Thyroid gland (tissue), 4 donors: ENCODE results near the gene ANGPTL5.

Source experiments
- POLR2A ChIP-seq, 2 donors: fragments of 450-650 bp; IDR thresholded peaks; one replicate each; pipeline ENCODE4 v1.6.1; 2017; ENCODE audit warnings: antibody characterized with exemption in 2 of 2, mild to moderate bottlenecking in 2 of 2, moderate library complexity in 1 of 2
- TF ChIP-seq, protein P1 (sequence below), 6 experiments: fragments of 200-600 bp in 3 of 6; fragments of 450-650 bp in 3 of 6; sonication (generic) in 3 of 6; IDR thresholded peaks; one replicate each; pipeline ENCODE4 v1.5.1; 2016 to 2019; ENCODE audit warnings: antibody characterized with exemption in 6 of 6, mild to moderate bottlenecking in 2 of 6, inconsistent platforms in 1 of 6, moderate library complexity in 1 of 6

DNA sequence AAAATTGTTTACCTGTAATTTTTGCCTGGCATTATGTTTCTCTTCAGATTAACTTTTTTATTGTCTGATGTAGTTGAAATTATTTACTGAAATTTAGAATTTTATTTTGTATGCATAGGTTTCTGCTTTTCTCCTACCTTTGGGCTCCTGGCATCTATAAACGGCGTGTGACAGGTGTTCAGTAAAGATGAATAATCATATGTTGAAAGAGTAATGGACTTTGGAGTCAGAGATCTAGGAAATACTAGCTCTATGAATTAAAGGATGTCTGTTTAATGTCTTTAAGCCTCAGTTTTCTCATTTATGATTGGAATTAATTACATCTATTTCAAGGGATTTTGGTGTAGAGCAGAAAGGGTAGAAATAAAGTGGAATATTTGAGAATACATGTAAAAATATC, 7.2 kb upstream of the ANGPTL5 start:
- TF ChIP-seq, protein P1, sequence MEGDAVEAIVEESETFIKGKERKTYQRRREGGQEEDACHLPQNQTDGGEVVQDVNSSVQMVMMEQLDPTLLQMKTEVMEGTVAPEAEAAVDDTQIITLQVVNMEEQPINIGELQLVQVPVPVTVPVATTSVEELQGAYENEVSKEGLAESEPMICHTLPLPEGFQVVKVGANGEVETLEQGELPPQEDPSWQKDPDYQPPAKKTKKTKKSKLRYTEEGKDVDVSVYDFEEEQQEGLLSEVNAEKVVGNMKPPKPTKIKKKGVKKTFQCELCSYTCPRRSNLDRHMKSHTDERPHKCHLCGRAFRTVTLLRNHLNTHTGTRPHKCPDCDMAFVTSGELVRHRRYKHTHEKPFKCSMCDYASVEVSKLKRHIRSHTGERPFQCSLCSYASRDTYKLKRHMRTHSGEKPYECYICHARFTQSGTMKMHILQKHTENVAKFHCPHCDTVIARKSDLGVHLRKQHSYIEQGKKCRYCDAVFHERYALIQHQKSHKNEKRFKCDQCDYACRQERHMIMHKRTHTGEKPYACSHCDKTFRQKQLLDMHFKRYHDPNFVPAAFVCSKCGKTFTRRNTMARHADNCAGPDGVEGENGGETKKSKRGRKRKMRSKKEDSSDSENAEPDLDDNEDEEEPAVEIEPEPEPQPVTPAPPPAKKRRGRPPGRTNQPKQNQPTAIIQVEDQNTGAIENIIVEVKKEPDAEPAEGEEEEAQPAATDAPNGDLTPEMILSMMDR (IDR thresholded peaks at IDR 0.05) = no peak
- TF ChIP-seq POLR2A (IDR thresholded peaks at IDR 0.05) = no peak
